PFSK-1 (cell line): ENCODE data around the gene NUP210L.

Source experiments
- FOXP2 ChIP-seq: optimal IDR thresholded peaks from 2 replicates; pipeline ENCODE3; 2011; ENCODE audit warnings: borderline replicate concordance, control low read depth, inconsistent platforms; ENCODE audit not compliant: insufficient read depth; ENCODE audit errors: extremely low read length, extremely low read depth
- POLR2AphosphoS5 ChIP-seq: IDR thresholded peaks from 2 replicates; pipeline ENCODE4 v1.6.1; 2012; ENCODE audit warnings: low read depth, mild to moderate bottlenecking, control low read depth, low read length, moderate library complexity
- SIN3A ChIP-seq: IDR thresholded peaks from 2 replicates; pipeline ENCODE4 v1.6.1; 2012; ENCODE audit warnings: mild to moderate bottlenecking, low read length, moderate library complexity, borderline replicate concordance; ENCODE audit not compliant: insufficient read depth
- TAF1 ChIP-seq: IDR thresholded peaks from 2 replicates; pipeline ENCODE4 v1.6.1; 2012; ENCODE audit warnings: low read length, control low read depth, borderline replicate concordance; ENCODE audit not compliant: insufficient read depth
- TF ChIP-seq, protein P1 (sequence below), 2 experiments: IDR thresholded peaks; 2 replicates each; pipeline versions ENCODE4 v1.6.1 to v1.8.0; 2011 to 2012; ENCODE audit warnings: low read depth in 2 of 2, low read length in 2 of 2, control low read depth in 1 of 2, inconsistent platforms in 1 of 2, mild to moderate bottlenecking in 1 of 2, moderate library complexity in 1 of 2; ENCODE audit not compliant: insufficient read depth in 1 of 2

Gene NUP210L

DNA sequence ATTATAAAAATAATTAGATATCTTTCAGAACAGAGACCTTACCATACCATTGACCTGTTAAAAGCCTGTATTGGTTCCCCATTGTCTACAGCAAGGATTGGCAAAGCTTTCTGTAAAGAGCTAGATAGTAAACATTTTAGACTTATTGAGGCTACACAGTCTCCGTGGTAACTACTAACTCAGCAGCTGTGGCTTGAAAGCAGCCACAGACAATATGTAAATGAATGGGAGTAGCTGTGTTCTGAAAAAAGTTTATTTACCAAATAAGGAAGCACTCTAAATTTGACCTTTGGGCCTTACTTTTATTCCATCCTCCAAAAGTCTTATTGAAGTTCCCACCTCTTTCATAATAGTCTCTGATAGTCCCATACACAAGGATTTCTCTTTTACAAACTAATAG, 39.7 kb downstream of the NUP210L start:
- no peak for TF ChIP-seq TAF1
- TF ChIP-seq SIN3A = no peak
- TF ChIP-seq POLR2AphosphoS5 = no peak
- no peak for TF ChIP-seq FOXP2
- TF ChIP-seq, protein P1, sequence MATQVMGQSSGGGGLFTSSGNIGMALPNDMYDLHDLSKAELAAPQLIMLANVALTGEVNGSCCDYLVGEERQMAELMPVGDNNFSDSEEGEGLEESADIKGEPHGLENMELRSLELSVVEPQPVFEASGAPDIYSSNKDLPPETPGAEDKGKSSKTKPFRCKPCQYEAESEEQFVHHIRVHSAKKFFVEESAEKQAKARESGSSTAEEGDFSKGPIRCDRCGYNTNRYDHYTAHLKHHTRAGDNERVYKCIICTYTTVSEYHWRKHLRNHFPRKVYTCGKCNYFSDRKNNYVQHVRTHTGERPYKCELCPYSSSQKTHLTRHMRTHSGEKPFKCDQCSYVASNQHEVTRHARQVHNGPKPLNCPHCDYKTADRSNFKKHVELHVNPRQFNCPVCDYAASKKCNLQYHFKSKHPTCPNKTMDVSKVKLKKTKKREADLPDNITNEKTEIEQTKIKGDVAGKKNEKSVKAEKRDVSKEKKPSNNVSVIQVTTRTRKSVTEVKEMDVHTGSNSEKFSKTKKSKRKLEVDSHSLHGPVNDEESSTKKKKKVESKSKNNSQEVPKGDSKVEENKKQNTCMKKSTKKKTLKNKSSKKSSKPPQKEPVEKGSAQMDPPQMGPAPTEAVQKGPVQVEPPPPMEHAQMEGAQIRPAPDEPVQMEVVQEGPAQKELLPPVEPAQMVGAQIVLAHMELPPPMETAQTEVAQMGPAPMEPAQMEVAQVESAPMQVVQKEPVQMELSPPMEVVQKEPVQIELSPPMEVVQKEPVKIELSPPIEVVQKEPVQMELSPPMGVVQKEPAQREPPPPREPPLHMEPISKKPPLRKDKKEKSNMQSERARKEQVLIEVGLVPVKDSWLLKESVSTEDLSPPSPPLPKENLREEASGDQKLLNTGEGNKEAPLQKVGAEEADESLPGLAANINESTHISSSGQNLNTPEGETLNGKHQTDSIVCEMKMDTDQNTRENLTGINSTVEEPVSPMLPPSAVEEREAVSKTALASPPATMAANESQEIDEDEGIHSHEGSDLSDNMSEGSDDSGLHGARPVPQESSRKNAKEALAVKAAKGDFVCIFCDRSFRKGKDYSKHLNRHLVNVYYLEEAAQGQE (IDR thresholded peaks at IDR 0.05; ENCODE audit: insufficient read depth in 1 of 2, low read depth in 2 of 2, low read length in 2 of 2) = no peak

DNA sequence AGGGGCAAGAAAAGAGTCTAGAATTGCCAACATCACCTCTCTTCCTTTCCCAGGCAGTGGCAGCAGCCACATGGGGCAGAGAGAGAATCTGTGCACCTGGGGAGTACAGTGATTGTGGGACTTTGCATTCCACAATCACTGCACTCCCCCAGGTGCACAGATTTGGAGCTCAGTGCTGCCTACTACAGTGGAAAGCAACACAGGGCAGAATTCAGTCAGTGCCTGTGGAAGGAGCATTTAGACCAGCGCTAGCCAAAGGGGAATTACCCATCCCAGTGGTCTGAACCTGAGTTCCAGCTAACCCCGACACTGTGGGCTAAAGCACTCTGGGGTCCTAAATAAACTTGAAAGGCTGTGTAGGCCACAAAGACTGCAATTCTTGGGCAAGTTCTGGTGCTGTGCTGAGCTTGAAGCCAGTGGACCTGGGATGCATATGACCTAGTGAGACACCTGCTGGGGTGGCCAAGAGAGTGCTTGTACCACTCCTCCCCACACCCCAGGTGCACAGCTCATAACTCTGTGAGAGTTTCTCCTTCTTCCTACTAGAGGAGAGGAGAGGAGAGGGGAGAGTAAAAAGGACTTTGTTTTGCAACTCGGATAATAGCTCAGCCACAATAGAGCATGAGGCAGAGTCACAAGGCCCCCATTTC, 50.3 kb downstream of the NUP210L start:
- TF ChIP-seq, protein P1 (IDR thresholded peaks at IDR 0.05; ENCODE audit: insufficient read depth in 1 of 2, low read depth in 2 of 2, low read length in 2 of 2) = no peak
- TF ChIP-seq SIN3A = no peak
- no peak for TF ChIP-seq POLR2AphosphoS5
- TF ChIP-seq TAF1 = no peak

DNA sequence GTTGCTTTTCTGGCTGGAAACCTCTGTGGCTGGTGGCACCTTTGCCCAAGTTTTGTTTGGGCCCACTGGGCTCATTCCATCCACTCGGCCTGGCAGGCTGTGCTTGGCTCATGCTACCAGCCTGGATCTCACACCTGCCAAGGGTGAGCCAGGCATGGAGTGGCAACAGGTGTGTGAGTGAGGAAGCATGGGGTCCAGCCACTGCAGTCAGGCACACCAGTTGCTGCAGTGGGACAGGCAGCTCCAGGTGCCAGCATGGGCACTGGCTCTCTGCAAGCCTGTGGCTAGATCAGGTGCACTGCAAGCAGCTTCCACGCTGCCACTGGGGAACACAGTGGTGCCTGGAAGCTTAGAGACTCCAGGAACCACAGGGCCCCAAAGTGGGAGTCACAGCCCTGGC, 57.0 kb downstream of the NUP210L start:
- TF ChIP-seq FOXP2 = no peak
- TF ChIP-seq, protein P1 (IDR thresholded peaks at IDR 0.05; ENCODE audit: insufficient read depth in 1 of 2, low read depth in 2 of 2, low read length in 2 of 2) = no peak
- TF ChIP-seq POLR2AphosphoS5 = no peak
- TF ChIP-seq SIN3A = no peak

DNA sequence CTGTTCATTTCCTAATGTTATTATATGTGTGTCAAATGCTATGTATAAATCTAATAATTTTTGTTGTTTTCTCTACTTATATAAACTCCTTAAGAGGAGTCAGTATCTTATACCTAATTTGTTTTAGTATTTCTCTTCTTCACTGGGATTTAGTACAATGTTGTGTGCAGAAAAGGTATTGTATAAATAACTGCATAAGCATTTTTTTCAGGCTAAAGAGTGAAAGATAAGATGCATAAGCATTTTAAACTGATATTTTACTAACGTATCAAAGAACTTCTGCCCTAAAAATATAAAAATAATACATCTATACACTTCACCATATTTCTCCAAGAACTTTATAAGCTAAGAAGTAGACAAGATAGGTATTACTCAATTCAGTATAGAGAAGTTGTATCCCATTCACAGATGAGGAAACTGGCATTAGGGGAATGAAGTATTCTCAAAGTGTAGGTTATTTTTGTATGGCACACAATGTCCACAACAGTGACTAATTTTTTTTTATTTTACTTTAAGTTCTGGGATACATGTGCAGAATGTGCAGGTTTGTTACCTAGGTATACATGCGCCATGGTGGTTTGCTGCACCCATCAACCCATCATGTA, 59.3 kb downstream of the NUP210L start:
- TF ChIP-seq SIN3A (no peak), POLR2AphosphoS5 (no peak), FOXP2 (no peak), TAF1 (no peak)
- TF ChIP-seq, protein P1 (IDR thresholded peaks at IDR 0.05; ENCODE audit: insufficient read depth in 1 of 2, low read depth in 2 of 2, low read length in 2 of 2) = no peak
